SK-N-SH (cell line): ENCODE data around the gene GABRR2. TPM values are rescaled to one million over a fixed set of nuclear protein-coding genes. Genes with fewer than 3 reads are reported as not detected.

ENCODE experiments used
- CTCF ChIA-PET: fragments of 300-600, 350-600 bp; formaldehyde crosslinking; extraction: SDS; loops from one replicate; lab custom pipeline; 2021; lab: Yijun Ruan, JAX
- POLR2A ChIA-PET: fragments of 350-600 bp; sonication (Branson Sonifier 250); formaldehyde crosslinking; extraction: SDS; loops from one replicate; lab custom pipeline; 2020; ENCODE audit warnings: antibody characterized with exemption, inconsistent platforms; lab: Yijun Ruan, JAX
- DNase-seq: peaks from one replicate; pipeline ENCODE4 v3.0.0; 2012
- H2AFZ ChIP-seq: fragments of 200-600 bp; sonication (generic); 2 replicates; pipeline ENCODE4 v1.8.1; 2016; ENCODE audit warnings: antibody characterized with exemption, mild to moderate bottlenecking, low read depth
- H3F3A ChIP-seq: fragments of 200-600 bp; sonication (generic); replicated peaks from 2 replicates; pipeline ENCODE3; 2016; ENCODE audit warnings: antibody characterized with exemption, mild to moderate bottlenecking; ENCODE audit not compliant: insufficient read depth
- H3K27ac ChIP-seq, 2 experiments: fragments of 200-500 bp in 1 of 2; fragments of 200-600 bp in 1 of 2; sonication (Bioruptor generic) in 1 of 2; sonication (generic), shearing (Covaris generic) in 1 of 2; 2 replicates each; pipeline versions ENCODE4 v1.5.1 to v1.6.1; 2014 to 2016; ENCODE audit warnings: low read depth in 2 of 2, inconsistent platforms in 1 of 2, low read length in 1 of 2, mild to moderate bottlenecking in 1 of 2, mixed read lengths in 1 of 2
- H3K27me3 ChIP-seq: fragments of 200-600 bp; sonication (generic), shearing (Covaris generic); 2 replicates; pipeline ENCODE4 v1.6.1; 2016; ENCODE audit warnings: mixed run types; ENCODE audit not compliant: insufficient read depth
- H3K36me3 ChIP-seq, 2 experiments: fragments of 200-500 bp in 1 of 2; fragments of 200-600 bp in 1 of 2; sonication (Bioruptor generic) in 1 of 2; sonication (generic) in 1 of 2; replicated peaks in 1 of 2; 2 replicates each; pipeline versions ENCODE3 to v1.5.1; 2014 to 2016; ENCODE audit warnings: low read length in 1 of 2, mild to moderate bottlenecking in 1 of 2; ENCODE audit not compliant: insufficient read depth in 2 of 2, control insufficient read depth in 1 of 2
- H3K4me1 ChIP-seq, 2 experiments: fragments of 200-500 bp in 1 of 2; fragments of 200-600 bp in 1 of 2; sonication (Bioruptor generic) in 1 of 2; sonication (generic), shearing (Covaris generic) in 1 of 2; 2 replicates each; pipeline versions ENCODE4 v1.5.1 to v1.6.1; 2014 to 2016; ENCODE audit warnings: low read depth in 1 of 2, low read length in 1 of 2, mixed run types in 1 of 2; ENCODE audit not compliant: insufficient read depth in 2 of 2, control insufficient read depth in 1 of 2
- H3K4me2 ChIP-seq: fragments of 200-600 bp; sonication (generic), shearing (Covaris generic); 2 replicates; pipeline ENCODE4 v1.6.1; 2017; ENCODE audit warnings: mixed run types
- H3K4me3 ChIP-seq, 2 experiments: fragments of 200-500 bp in 1 of 2; fragments of 200-600 bp in 1 of 2; sonication (Bioruptor generic) in 1 of 2; sonication (generic), shearing (Covaris generic) in 1 of 2; 2 replicates each; pipeline versions ENCODE4 v1.5.1 to v1.8.1; 2014 to 2016; ENCODE audit warnings: low read depth in 2 of 2, inconsistent platforms in 1 of 2, low read length in 1 of 2, mild to moderate bottlenecking in 1 of 2, mixed read lengths in 1 of 2, moderate library complexity in 1 of 2
- H3K79me2 ChIP-seq: fragments of 200-600 bp; sonication (generic); 2 replicates; pipeline ENCODE4 v1.8.1; 2017; ENCODE audit warnings: mild to moderate bottlenecking; ENCODE audit not compliant: insufficient read depth
- H3K9ac ChIP-seq: fragments of 200-600 bp; sonication (generic); 2 replicates; pipeline ENCODE4 v1.6.1; 2017; ENCODE audit warnings: mixed run types
- H3K9me2 ChIP-seq: fragments of 200-600 bp; sonication (generic); 2 replicates; pipeline ENCODE4 v1.6.1; 2017; ENCODE audit warnings: mixed run types
- H3K9me3 ChIP-seq: fragments of 200-600 bp; sonication (generic); 2 replicates; pipeline ENCODE4 v1.6.1; 2017; ENCODE audit warnings: mixed run types, mild to moderate bottlenecking, moderate library complexity
- H4K20me1 ChIP-seq: fragments of 200-600 bp; sonication (generic); 2 replicates; pipeline ENCODE4 v1.6.1; 2017; ENCODE audit warnings: mild to moderate bottlenecking, mixed run types; ENCODE audit not compliant: insufficient read depth
- CTCF ChIP-seq: fragments of 200-600 bp; sonication (generic); IDR thresholded peaks from 2 replicates; pipeline ENCODE4 v1.6.1; 2017; ENCODE audit warnings: antibody characterized with exemption, mild to moderate bottlenecking, moderate library complexity
- EZH2phosphoT487 ChIP-seq: fragments of 200-600 bp; sonication (generic); IDR thresholded peaks from 2 replicates; pipeline ENCODE4 v1.6.1; 2017; ENCODE audit warnings: low read depth, mixed run types, mild to moderate bottlenecking, antibody characterized with exemption, moderate library complexity, borderline replicate concordance
- FOSL2 ChIP-seq: IDR thresholded peaks from 2 replicates; pipeline ENCODE4 v1.4.0; 2012; ENCODE audit warnings: low read depth, mild to moderate bottlenecking, moderate library complexity, borderline replicate concordance
- FOXJ3 ChIP-seq: sonication (generic); formaldehyde crosslinking; IDR thresholded peaks from 2 replicates; pipeline ENCODE4 v1.5.1; 2020; ENCODE audit warnings: mild to moderate bottlenecking, missing genetic modification reagents
- FOXM1 ChIP-seq: IDR thresholded peaks from 2 replicates; pipeline ENCODE4 v1.4.0; 2012; ENCODE audit warnings: low read depth, mild to moderate bottlenecking
- GABPA ChIP-seq: IDR thresholded peaks from 2 replicates; pipeline ENCODE4 v1.4.0; 2012; ENCODE audit warnings: low read depth, mild to moderate bottlenecking
- JUND ChIP-seq: IDR thresholded peaks from 2 replicates; pipeline ENCODE4 v1.4.0; 2012
- MAX ChIP-seq: IDR thresholded peaks from 2 replicates; pipeline ENCODE4 v1.4.0; 2012; ENCODE audit warnings: low read depth
- MEF2A ChIP-seq: IDR thresholded peaks from 2 replicates; pipeline ENCODE4 v1.4.0; 2012; ENCODE audit warnings: low read depth, borderline replicate concordance
- MXI1 ChIP-seq: IDR thresholded peaks from 2 replicates; pipeline ENCODE4 v1.6.1; 2012; ENCODE audit warnings: mild to moderate bottlenecking, low read depth, low read length, improper control_type of control experiment
- NRF1 ChIP-seq: IDR thresholded peaks from 2 replicates; pipeline ENCODE4 v1.6.1; 2012; ENCODE audit warnings: low read depth, mild to moderate bottlenecking, low read length
- POLR2AphosphoS5 ChIP-seq: IDR thresholded peaks from 2 replicates; pipeline ENCODE4 v1.6.1; 2012; ENCODE audit warnings: low read depth, low read length
- REST ChIP-seq: IDR thresholded peaks from 2 replicates; pipeline ENCODE4 v1.6.1; 2012; ENCODE audit warnings: mild to moderate bottlenecking, low read depth, low read length, moderate library complexity
- RXRA ChIP-seq: IDR thresholded peaks from 2 replicates; pipeline ENCODE4 v1.4.0; 2012; ENCODE audit warnings: low read depth, mild to moderate bottlenecking, borderline replicate concordance
- TAF1 ChIP-seq: IDR thresholded peaks from 2 replicates; pipeline ENCODE4 v1.6.1; 2012; ENCODE audit warnings: low read depth, mild to moderate bottlenecking, low read length, moderate library complexity, borderline replicate concordance
- YY1 ChIP-seq: IDR thresholded peaks from 2 replicates; pipeline ENCODE4 v1.4.0; 2012; ENCODE audit warnings: low read depth, mild to moderate bottlenecking
- WGBS: methylation state at CpG from one replicate; pipeline ENCODE4 v1.1.6; 2017; ENCODE audit warnings: low lambda C conversion rate; 5-methylcytosine and 5-hydroxymethylcytosine counted together
- polyA plus RNA-seq, 3 experiments: library from polyadenylated mRNA; depleted of rRNA; stranded (reverse); fragments of >200 nt; gene quantifications; 2 replicates each; pipeline ENCODE4 v1.2.3, GENCODE V29; 2012

The GABRR2 gene
- polyA plus RNA-seq, 1 of the 3 experiments (the other 2 are of a cell fraction) = 0.18 TPM

- H3K4me1 ChIP-seq = peaks cover 11 to 25% of the 10 kb centered on the region in 2 experiments
- no peak for DNase-seq
- no peaks in the 10 kb centered on the region for H3K9me3 ChIP-seq
- H3K9ac ChIP-seq = no peak overlapping the region
- no peak for TF ChIP-seq MXI1
- TF ChIP-seq POLR2AphosphoS5 = no peak
- TF ChIP-seq MAX = no peak
- no peak for TF ChIP-seq FOXJ3
- no peak for TF ChIP-seq NRF1
- TF ChIP-seq FOXM1 = no peak
- no peak for TF ChIP-seq CTCF
- no peak for TF ChIP-seq RXRA
- no peak for TF ChIP-seq FOSL2
- no peak for TF ChIP-seq REST
- no peak for TF ChIP-seq GABPA
- TF ChIP-seq JUND = no peak
- TF ChIP-seq MEF2A = no peak
- TF ChIP-seq TAF1 = no peak
- TF ChIP-seq YY1 = no peak
- TF ChIP-seq EZH2phosphoT487 = no peak
- 97% methylated on average over 7 of the region's 7 CpGs for WGBS
- H4K20me1 ChIP-seq = no peaks in the 10 kb centered on the region
- no peaks in the 10 kb centered on the region for H3K27me3 ChIP-seq
- H3K9me2 ChIP-seq = no peaks in the 10 kb centered on the region
- POLR2A ChIA-PET = no interaction called here
- no peaks in the 10 kb centered on the region for H3K36me3 ChIP-seq
- CTCF ChIA-PET = interaction anchor here (0.8 kb wide), 1 partner anchor 21 kb away, joined by 3 read pairs; no protein-coding TSS in a partner anchor
- no peak overlapping the region for H3K4me2 ChIP-seq
- H3K27ac ChIP-seq = no peak overlapping the region
- H2AFZ ChIP-seq = no peak overlapping the region
- no peaks in the 10 kb centered on the region for H3K79me2 ChIP-seq
- H3F3A ChIP-seq = peaks cover 12% of the 10 kb centered on the region
- no peak overlapping the region for H3K4me3 ChIP-seq
Measured at GRCh38 chr6:89314692-89315091, 407 bp downstream of the GABRR2 start.
